Kidney (tissue), 14 donors: ENCODE results near the gene COIL. TPM values are rescaled to one million over a fixed set of nuclear protein-coding genes. Genes with fewer than 3 reads are reported as not detected.

Source experiments
- DNase-seq, 5 donors: peaks; one replicate each; pipeline ENCODE4 v3.0.0-alpha.2; 2013 to 2020
- FAIRE-seq: peaks from 2 replicates; lab custom pipeline; 2012; peaks lifted over from hg19 to GRCh38; lab: Jason Lieb, UNC
- H3K27ac ChIP-seq, 2 donors: one replicate each; pipeline ENCODE4 v1.7.0; 2013; ENCODE audit warnings: low read depth in 2 of 2, low read length in 2 of 2, inconsistent platforms in 1 of 2
- H3K27me3 ChIP-seq: one replicate; pipeline ENCODE4 v1.7.1; 2013; ENCODE audit warnings: low read length, inconsistent platforms; ENCODE audit not compliant: control insufficient read depth, insufficient read depth
- H3K36me3 ChIP-seq, 3 donors: one replicate each; pipeline versions ENCODE4 v1.7.0 to v1.7.1; 2013; ENCODE audit warnings: low read length in 3 of 3, control low read depth in 1 of 3, inconsistent platforms in 1 of 3; ENCODE audit not compliant: insufficient read depth in 3 of 3, control insufficient read depth in 2 of 3
- H3K4me1 ChIP-seq, 3 donors: one replicate each; pipeline versions ENCODE4 v1.7.0 to v1.7.1; 2013; ENCODE audit warnings: low read length in 3 of 3, inconsistent platforms in 1 of 3, low read depth in 1 of 3; ENCODE audit not compliant: control insufficient read depth in 2 of 3, insufficient read depth in 2 of 3
- H3K4me3 ChIP-seq, 3 donors: one replicate each; pipeline versions ENCODE4 v1.7.0 to v1.8.1; 2013; ENCODE audit warnings: low read length in 3 of 3, control low read depth in 1 of 3, inconsistent platforms in 1 of 3
- H3K9ac ChIP-seq, 3 donors: one replicate each; pipeline versions ENCODE4 v1.7.0 to v1.7.1; 2013; ENCODE audit warnings: low read length in 3 of 3, control low read depth in 1 of 3, inconsistent platforms in 1 of 3
- H3K9me3 ChIP-seq, 3 donors: one replicate each; pipeline versions ENCODE4 v1.7.0 to v1.7.1; 2013; ENCODE audit warnings: low read length in 3 of 3, control low read depth in 1 of 3, inconsistent platforms in 1 of 3; ENCODE audit not compliant: control insufficient read depth in 2 of 3, insufficient read depth in 1 of 3
- intact Hi-C: fragments of 100-400 bp; cut with DNase I; formaldehyde crosslinking; loops from one replicate; pipeline ENCODE4 v1.11.1; 2022
- polyA plus RNA-seq: library from polyadenylated mRNA; stranded (reverse); fragments of 350-450 nt; fragmentation: Illumina TruSeq; extraction: RNeasy Lipid Tissue Mini Kit (QIAGEN cat#74804); gene quantifications from one replicate; pipeline ENCODE4 v1.2.3, GENCODE V29; 2014; ENCODE audit warnings: low read depth, low replicate concordance; ENCODE audit not compliant: insufficient read depth
- total RNA-seq: library from RNA; stranded (reverse); fragmentation: NEBNext Ultra II Directional; extraction: Animal tissue kit (Norgen Biotek cat#: 25700); gene quantifications from one replicate; pipeline ENCODE4 v1.2.1, GENCODE V29; 2021
- TF ChIP-seq, protein P1 (sequence below): IDR thresholded peaks from 3 replicates; pipeline ENCODE4 v1.5.1; 2012; ENCODE audit warnings: mild to moderate bottlenecking, moderate library complexity, borderline replicate concordance; ENCODE audit not compliant: insufficient read depth; ENCODE audit errors: extremely low read depth
- donor health status: control.
- donor health status: control.
- donor health status: control.
- donor health status: control.
- donor health status: control.
- donor health status: DM: yes; HTN: yes; CAD: no.
- donor health status: Normal renal cell carcinoma (clear cell type).

COIL gene
- total and polyA plus RNA-seq, 2 donors from 2014 or later, result 8.6 to 14.2 TPM

DNA sequence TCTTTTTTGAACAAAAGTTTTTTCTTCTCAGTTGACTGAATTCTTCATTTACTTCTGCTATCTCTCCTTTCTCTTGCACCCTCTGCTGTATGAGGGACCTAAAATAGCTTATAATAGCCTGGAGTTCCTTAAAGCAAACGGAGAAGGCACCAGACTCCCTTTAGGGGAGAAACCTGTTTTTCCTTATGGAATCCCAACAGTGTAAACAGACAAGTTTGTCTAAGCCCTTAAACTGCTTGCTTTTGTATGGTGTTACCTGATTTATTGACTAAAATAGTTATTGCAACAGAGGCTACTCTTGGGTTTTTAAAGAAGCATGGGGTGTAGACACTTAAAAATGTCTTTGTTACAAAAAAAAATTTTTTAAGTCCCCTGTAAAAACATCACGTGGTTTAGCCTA is 34.1 kb downstream of the COIL start:
- no peaks in the 10 kb centered on the region for H3K36me3 ChIP-seq
- no peak overlapping the region for H3K4me3 ChIP-seq
- intact Hi-C loops, result no loop called here
- no peak for FAIRE-seq
- no peaks in the 10 kb centered on the region for H3K27me3 ChIP-seq
- H3K9ac ChIP-seq, result no peak overlapping the region
- H3K4me1 ChIP-seq, result no peaks in the 10 kb centered on the region
- DNase-seq, result no peak
- no peak overlapping the region for H3K27ac ChIP-seq
- H3K9me3 ChIP-seq, result peaks cover 0 to 2% (median 0%) of the 10 kb centered on the region in 3 donors
- TF ChIP-seq, protein P1, sequence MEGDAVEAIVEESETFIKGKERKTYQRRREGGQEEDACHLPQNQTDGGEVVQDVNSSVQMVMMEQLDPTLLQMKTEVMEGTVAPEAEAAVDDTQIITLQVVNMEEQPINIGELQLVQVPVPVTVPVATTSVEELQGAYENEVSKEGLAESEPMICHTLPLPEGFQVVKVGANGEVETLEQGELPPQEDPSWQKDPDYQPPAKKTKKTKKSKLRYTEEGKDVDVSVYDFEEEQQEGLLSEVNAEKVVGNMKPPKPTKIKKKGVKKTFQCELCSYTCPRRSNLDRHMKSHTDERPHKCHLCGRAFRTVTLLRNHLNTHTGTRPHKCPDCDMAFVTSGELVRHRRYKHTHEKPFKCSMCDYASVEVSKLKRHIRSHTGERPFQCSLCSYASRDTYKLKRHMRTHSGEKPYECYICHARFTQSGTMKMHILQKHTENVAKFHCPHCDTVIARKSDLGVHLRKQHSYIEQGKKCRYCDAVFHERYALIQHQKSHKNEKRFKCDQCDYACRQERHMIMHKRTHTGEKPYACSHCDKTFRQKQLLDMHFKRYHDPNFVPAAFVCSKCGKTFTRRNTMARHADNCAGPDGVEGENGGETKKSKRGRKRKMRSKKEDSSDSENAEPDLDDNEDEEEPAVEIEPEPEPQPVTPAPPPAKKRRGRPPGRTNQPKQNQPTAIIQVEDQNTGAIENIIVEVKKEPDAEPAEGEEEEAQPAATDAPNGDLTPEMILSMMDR, result no peak

DNA sequence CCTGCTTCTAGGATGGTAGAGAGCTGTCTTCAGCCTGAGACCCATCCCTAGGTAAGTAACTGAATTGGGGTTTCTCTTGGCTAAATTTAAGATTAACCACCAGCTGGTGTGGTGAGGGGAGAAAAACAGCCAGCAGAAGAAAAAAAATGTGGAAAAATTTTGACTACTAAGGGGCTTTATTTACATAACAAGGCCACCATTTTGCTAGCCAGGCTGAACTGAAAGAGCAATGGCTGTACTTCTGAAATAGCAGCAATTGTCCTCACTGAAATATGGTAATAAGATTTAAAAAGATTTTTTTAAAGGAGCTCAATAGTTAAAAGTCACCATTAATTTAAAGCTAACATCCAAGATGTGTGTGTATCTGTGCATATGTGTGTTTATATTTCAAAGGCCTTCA is 34.6 kb downstream of the COIL start:
- no peak for FAIRE-seq
- Histone ChIP-seq H3K27ac (no peak overlapping the region), H3K4me3 (no peak overlapping the region), H3K9ac (no peak overlapping the region), H3K9me3 (peaks cover 0 to 2% (median 0%) of the 10 kb centered on the region in 3 donors), H3K4me1 (no peaks in the 10 kb centered on the region), H3K36me3 (no peaks in the 10 kb centered on the region), H3K27me3 (no peaks in the 10 kb centered on the region)
- TF ChIP-seq, protein P1, result no peak
- no peak for DNase-seq
- intact Hi-C loops, result no loop called here

DNA sequence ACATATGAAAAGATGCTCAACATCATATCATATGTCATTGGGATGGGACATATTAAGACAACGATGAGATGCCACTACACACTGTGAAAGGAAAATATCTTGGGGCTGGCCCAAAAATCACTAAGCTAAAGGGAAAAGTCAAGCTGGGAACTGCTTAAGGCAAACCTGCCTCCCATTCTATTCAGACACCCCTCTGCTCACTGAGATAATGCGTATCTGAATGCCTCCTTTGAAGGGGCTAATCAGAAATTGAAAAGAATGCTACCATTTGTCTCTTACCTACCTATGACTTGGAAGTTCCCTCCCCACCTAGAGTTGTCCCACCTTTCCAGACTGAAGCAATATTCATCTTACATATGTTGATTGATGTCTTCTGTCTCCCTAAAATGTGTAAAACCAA is 35.8 kb downstream of the COIL start:
- H3K4me3 ChIP-seq, result no peak overlapping the region
- intact Hi-C loops, result no loop called here
- H3K4me1 ChIP-seq, result no peaks in the 10 kb centered on the region
- FAIRE-seq (no peak), DNase-seq (no peak)
- peaks cover 0 to 2% (median 0%) of the 10 kb centered on the region in 3 donors for H3K9me3 ChIP-seq
- H3K36me3 ChIP-seq, result no peaks in the 10 kb centered on the region
- no peak overlapping the region for H3K27ac ChIP-seq
- H3K27me3 ChIP-seq, result no peaks in the 10 kb centered on the region
- no peak overlapping the region for H3K9ac ChIP-seq
- TF ChIP-seq, protein P1, result no peak

DNA sequence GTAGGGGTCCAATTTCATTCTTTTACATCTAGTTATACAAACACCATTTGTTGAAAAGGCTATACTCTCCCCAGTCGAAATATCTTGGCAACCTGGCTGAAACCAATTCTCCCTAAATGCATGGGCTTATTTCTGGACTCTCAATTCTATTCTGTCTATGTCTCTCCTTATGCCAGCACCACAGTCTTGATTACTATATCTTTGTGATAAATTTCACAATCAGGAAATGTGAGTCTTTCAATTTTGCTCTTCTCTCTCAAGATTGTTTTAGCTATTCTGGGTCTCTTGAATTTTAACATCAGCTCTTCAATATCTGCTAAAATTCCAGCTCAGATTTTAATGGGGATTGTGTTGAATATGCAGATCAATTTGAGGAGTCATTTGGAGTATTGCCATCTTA is 41.1 kb downstream of the COIL start:
- Histone ChIP-seq H3K4me3 (no peak overlapping the region), H3K27ac (no peak overlapping the region), H3K9me3 (no peaks in the 10 kb centered on the region), H3K9ac (no peak overlapping the region), H3K27me3 (no peaks in the 10 kb centered on the region), H3K36me3 (no peaks in the 10 kb centered on the region), H3K4me1 (peaks cover 0 to 8% (median 0%) of the 10 kb centered on the region in 3 donors)
- TF ChIP-seq, protein P1, result no peak
- FAIRE-seq, result no peak
- intact Hi-C loops, result no loop called here
- DNase-seq, result no peak
